ENCODE measurements around the gene RAPGEF1.
"Not testable (repeated sequence)": the region's sequence is repeated elsewhere in the genome, so short reads cannot be mapped to it uniquely, and the experiment has no call there.

RAPGEF1 gene

GRCh38 chr9:131728546-131728910 is 11.3 kb downstream of the RAPGEF1 start:
- no peak for DNase-seq

GRCh38 chr9:131727795-131728545 is 11.9 kb downstream of the RAPGEF1 start:
- DNase-seq, result no peak

- DNase-seq, result no peak
Observed at GRCh38 chr9:131727184-131727759, 12.6 kb downstream of the RAPGEF1 start.

DNA sequence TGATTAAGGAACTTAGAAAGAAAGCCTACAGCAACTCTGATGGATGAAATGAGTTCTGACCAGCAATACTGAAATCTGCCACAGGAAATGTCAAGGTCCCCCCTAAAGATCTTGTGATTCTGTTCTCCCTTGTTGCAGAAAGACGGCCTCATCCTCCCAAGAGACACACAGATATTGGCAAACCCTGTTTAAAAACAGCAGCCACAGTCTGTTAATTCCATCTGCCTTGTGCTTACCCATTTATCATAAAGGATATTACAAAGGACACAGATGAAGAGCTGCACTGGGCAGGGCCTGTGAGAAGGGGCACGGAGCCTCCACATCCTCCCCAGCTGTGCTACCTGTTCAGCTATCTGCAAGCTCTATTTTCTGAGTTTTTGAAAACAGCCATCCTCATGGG is 15.2 kb downstream of the RAPGEF1 start:
- no peak for DNase-seq

GRCh38 chr9:131723632-131724031 is 16.2 kb downstream of the RAPGEF1 start:
- DNase-seq, result no peak

GRCh38 chr9:131722255-131722654 is 17.6 kb downstream of the RAPGEF1 start:
- DNase-seq, result no peak

- no peak for DNase-seq
Observed at GRCh38 chr9:131721076-131721475, 18.8 kb downstream of the RAPGEF1 start.

DNA sequence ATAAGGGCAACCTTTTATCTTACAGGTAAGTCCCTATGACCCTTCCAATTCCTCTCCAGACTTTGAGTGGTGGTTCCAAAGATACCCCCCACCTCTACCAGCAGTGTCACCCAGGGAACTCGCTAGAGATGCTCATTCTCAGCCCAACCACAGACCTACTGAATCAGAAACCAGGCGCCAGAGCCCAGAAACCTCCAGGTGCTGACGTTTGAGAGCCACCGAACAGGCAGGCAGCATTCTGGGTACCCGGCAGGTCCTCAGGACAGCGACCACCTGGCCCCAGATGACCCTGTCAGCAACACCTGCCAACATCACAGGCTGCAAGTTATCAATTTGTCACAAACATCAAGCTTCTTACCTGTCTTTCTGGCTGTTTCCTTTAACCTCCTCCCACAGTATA is 19.5 kb downstream of the RAPGEF1 start:
- no peak for DNase-seq

GRCh38 chr9:131719262-131719908 is 20.5 kb downstream of the RAPGEF1 start:
- DNase-seq, result no peak

DNA sequence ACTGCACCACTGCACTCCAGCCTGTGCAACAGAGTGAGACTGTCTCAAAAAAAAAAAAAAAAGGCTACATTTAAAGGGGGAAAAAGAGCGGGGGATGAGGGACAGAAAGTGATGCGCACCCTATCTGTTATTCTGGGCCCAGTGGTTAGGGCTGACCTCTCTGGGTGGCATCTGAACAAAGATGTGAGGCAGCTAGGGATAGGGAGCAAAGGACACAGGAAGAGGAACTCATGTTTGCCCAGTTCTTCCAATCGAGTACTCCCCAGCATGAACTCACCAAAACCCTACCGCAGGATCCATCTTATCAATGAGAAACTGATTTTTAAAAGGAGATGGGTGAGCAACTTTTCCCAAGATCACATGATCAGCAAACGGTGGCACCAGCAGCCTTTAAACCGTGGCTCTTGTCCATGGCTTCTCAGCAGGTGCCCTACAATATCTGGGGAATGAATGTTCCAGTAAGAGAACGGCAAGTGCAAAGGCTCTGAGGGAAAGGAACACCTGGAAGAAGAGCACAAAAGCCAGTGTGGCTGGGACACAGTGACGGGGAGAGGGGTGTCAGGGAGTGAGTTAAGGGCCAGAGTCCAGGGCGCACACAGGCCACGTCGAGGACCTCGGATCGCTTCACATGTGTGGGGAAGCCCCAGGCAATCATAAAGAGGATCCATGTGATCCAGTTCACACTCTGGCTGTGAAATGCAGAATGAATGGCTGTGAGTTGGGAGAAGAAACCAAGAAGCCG is 22.0 kb downstream of the RAPGEF1 start:
- DNase-seq, result no peak

DNA sequence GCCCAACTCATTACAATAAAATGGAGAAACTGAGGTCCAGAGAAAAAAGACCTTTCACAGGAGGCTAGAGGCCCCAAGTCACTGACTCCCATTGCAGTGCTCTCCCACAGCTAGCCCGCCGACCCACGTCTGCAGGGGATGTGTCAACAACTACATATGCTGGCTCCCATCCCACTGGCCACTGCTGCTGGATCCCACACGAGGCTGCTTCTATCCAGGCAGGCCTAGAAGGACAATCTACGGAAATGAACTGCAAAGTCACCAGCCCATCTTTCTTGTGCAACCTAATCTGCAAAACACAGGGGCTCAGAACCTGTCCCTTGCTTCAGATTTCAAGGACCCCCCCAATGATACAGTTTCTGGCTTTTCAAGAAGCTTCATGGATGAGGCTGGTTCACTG is 24.0 kb downstream of the RAPGEF1 start:
- DNase-seq, result no peak

- no peak for DNase-seq
Observed at GRCh38 chr9:131714821-131715220, 25.1 kb downstream of the RAPGEF1 start.

GRCh38 chr9:131714161-131714646 is 25.7 kb downstream of the RAPGEF1 start:
- DNase-seq, result no peak

DNA sequence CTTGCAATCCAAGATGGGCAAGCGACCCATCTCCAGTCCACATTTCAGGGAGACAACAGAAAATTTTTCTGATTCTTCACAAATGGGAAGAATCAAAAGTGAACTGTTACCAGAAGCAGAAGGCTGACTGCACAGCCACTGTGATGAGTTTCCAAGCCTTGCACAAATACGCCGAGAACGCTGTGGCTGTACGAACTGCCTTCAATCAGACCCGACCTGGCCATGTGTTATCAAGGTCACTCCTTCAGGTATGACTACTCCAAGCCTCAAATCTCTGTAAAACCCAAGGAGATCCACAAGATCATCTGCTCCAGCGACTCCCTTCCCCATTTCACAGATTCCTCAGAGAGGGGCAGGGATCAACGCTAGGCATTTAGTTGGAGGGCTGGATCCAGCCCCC is 26.9 kb downstream of the RAPGEF1 start:
- DNase-seq, result no peak

- DNase-seq, result no peak
Observed at GRCh38 chr9:131712151-131712716, 27.6 kb downstream of the RAPGEF1 start.

DNA sequence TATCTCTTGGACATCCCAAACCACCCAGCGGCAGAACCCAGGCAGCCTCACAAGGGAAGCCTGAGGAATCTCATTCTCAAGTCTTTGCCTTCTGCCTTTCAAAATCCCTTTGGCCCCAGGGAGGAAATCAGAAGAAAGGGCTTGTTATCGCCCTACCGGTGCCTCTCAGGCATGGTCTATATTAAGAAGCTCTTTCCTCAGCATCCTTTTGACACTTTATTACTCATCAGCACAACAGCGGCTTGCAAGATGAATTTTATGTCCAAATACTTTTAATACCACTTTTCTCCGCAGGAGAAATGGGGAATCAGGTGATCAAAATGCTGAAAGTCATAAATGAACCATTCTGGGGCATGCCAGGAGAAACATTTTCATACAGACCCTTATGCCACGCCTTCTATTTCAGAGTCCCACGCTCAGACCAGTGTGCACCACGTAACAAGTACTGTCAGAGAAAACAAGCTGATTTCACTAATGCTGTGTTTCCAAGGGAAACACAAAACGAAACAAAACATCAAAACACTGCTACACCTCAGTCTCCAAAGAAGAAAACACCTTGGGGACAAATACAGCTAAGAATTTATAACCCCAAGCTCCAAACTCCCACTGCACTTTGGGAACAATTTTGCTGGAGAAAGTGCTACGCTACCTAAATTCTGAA is 30.0 kb downstream of the RAPGEF1 start:
- DNase-seq, result no peak

- DNase-seq, result not testable (repeated sequence)
Observed at GRCh38 chr9:131709010-131709770, 30.7 kb downstream of the RAPGEF1 start.

GRCh38 chr9:131708226-131709002 is 31.5 kb downstream of the RAPGEF1 start:
- DNase-seq, result peak; percentile 31

DNA sequence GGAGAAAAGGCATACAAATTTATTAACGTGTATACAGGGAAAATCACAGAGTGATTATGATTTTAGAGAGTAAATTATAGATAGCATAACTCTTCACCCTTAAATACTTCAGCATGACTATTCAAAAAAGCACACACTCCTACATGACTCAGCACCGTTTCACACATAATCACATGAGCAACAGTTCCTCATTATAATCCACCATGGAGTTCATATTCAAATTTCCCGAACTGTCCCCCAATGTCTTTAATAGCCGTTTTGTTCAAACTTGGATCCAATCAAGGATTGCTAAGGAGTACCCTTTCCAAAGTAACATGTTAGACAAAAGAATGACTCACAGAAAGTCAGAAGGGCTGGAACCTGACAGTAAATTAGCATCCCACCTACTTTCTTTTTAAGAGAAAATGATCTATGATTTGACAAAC is 32.1 kb downstream of the RAPGEF1 start:
- DNase-seq, result no peak

GRCh38 chr9:131707050-131707449 is 32.8 kb downstream of the RAPGEF1 start:
- no peak for DNase-seq

GRCh38 chr9:131706608-131706970 is 33.3 kb downstream of the RAPGEF1 start:
- DNase-seq, result no peak
